Natural killer cell (primary cell): ENCODE results near the gene LGALS1. TPM values are rescaled to one million over a fixed set of nuclear protein-coding genes. Genes with fewer than 3 reads are reported as not detected.

ENCODE experiments used
- ATAC-seq, 3 donors: fragments of 150-1000 bp in 2 of 3; fragments of 200-7000 bp in 1 of 3; cut with Tn5 transposase; 1 replicate in 1 of 3; 2 replicates in 2 of 3; pipeline ENCODE4 v1.10.0; 2021; ENCODE audit warnings: mild to moderate bottlenecking in 2 of 3, moderate library complexity in 2 of 3
- DNase-seq, 2 donors: peaks; one replicate each; pipeline versions ENCODE4 v3.0.0 to v3.0.0-alpha.2; 2013 to 2021; ENCODE audit warnings: mixed read lengths in 1 of 2
- H3K27ac ChIP-seq: one replicate; pipeline ENCODE4 v1.5.1; 2013; ENCODE audit warnings: mild to moderate bottlenecking, low read length
- H3K27me3 ChIP-seq: one replicate; pipeline ENCODE4 v1.6.1; 2013; ENCODE audit warnings: low read length; ENCODE audit not compliant: control insufficient read depth, insufficient read depth
- H3K36me3 ChIP-seq: one replicate; pipeline ENCODE4 v1.6.1; 2013; ENCODE audit warnings: low read length; ENCODE audit not compliant: control insufficient read depth, insufficient read depth
- H3K4me1 ChIP-seq: one replicate; pipeline ENCODE4 v1.6.1; 2013; ENCODE audit warnings: low read length; ENCODE audit not compliant: control insufficient read depth, insufficient read depth
- H3K4me3 ChIP-seq: one replicate; pipeline ENCODE4 v1.5.1; 2013; ENCODE audit warnings: low read length
- H3K9me3 ChIP-seq: one replicate; pipeline ENCODE4 v1.6.1; 2013; ENCODE audit warnings: low read length; ENCODE audit not compliant: control insufficient read depth, insufficient read depth
- H3K27ac Mint-ChIP-seq, 2 donors: one replicate each; pipeline ENCODE4 v1.8.0; 2022; ENCODE audit warnings: mild to moderate bottlenecking in 2 of 2, mixed read lengths in 2 of 2, moderate library complexity in 1 of 2
- H3K27me3 Mint-ChIP-seq, 2 donors: one replicate each; pipeline ENCODE4 v1.8.0; 2022; ENCODE audit warnings: low read depth in 2 of 2, mixed read lengths in 2 of 2
- H3K36me3 Mint-ChIP-seq: one replicate; pipeline ENCODE4 v1.8.0; 2022; ENCODE audit warnings: mixed read lengths
- H3K4me1 Mint-ChIP-seq, 2 donors: one replicate each; pipeline ENCODE4 v1.8.0; 2022; ENCODE audit warnings: mixed read lengths in 2 of 2
- H3K4me3 Mint-ChIP-seq: one replicate; pipeline ENCODE4 v1.8.0; 2022; ENCODE audit warnings: mild to moderate bottlenecking, moderate library complexity, mixed read lengths
- H3K9me3 Mint-ChIP-seq, 2 donors: one replicate each; pipeline ENCODE4 v1.8.0; 2022; ENCODE audit warnings: mixed read lengths in 2 of 2
- CTCF ChIP-seq: fragments of 200-600 bp; IDR thresholded peaks from one replicate; pipeline ENCODE4 v1.8.0; 2022; ENCODE audit warnings: antibody characterized with exemption
- WGBS: methylation state at CpG from one replicate; pipeline ENCODE4 v1.1.7; 2013; ENCODE audit warnings: missing lambda C conversion rate; ENCODE audit not compliant: insufficient coverage; 5-methylcytosine and 5-hydroxymethylcytosine counted together
- intact Hi-C: fragments of 100-400 bp; cut with micrococcal nuclease; formaldehyde crosslinking; loops from one replicate; pipeline ENCODE4 v1.14.2; 2022
- total RNA-seq, 4 donors: library from RNA; stranded (reverse); fragments of 120-200 nt in 1 of 4; gene quantifications; one replicate each; pipeline versions ENCODE4 v1.2.3 to v1.2.4, GENCODE V29; 2013 to 2022

LGALS1 gene
- total RNA-seq, 3 donors from 2014 or later (not counting 1 experiment from before 2014, with no cell fraction given): 195 to 218 (median 214) TPM

GRCh38 chr22:37681556-37682049 is 6.2 kb downstream of the LGALS1 start:
- ATAC-seq (peak in 1 of 3 donors; percentile 37), DNase-seq (peak; percentile 67 to 89)
- Histone ChIP-seq H3K27ac (no peak overlapping the region), H3K4me3 (no peak overlapping the region), H3K36me3 (peaks cover 5% of the 10 kb centered on the region), H3K9me3 (no peaks in the 10 kb centered on the region), H3K4me1 (peaks cover 39% of the 10 kb centered on the region), H3K27me3 (no peaks in the 10 kb centered on the region)
- Mint-ChIP-seq H3K27ac (peak overlapping the region; percentile 69 to 74), H3K27me3 (no peaks in the 10 kb centered on the region), H3K9me3 (no peaks in the 10 kb centered on the region), H3K4me1 (peaks cover 23 to 39% of the 10 kb centered on the region in 2 donors), H3K4me3 (peak overlapping the region; percentile 37), H3K36me3 (no peaks in the 10 kb centered on the region)
- intact Hi-C loops: loop anchor here (1.0 kb wide), 2 partner anchors 20 to 38 kb away; no protein-coding TSS in a partner anchor
- TF ChIP-seq CTCF: peak; percentile 90
- 28% methylated on average over 6 of the region's 6 CpGs for WGBS

- no peaks in the 10 kb centered on the region for H3K9me3 ChIP-seq
- Mint-ChIP-seq H3K36me3 (no peaks in the 10 kb centered on the region), H3K27me3 (no peaks in the 10 kb centered on the region), H3K4me1 (peaks cover 21 to 36% of the 10 kb centered on the region in 2 donors), H3K27ac (peak overlapping the region; percentile 91 to 97), H3K4me3 (peak overlapping the region; percentile 98), H3K9me3 (no peaks in the 10 kb centered on the region)
- ATAC-seq (no peak), DNase-seq (no peak)
- H3K27ac ChIP-seq: no peak overlapping the region
- H3K27me3 ChIP-seq: no peaks in the 10 kb centered on the region
- peaks cover 17% of the 10 kb centered on the region for H3K36me3 ChIP-seq
- intact Hi-C loops: no loop called here
- TF ChIP-seq CTCF: no peak
- no peak overlapping the region for H3K4me3 ChIP-seq
- WGBS: 86% methylated on average over 15 of the region's 16 CpGs
- peaks cover 30% of the 10 kb centered on the region for H3K4me1 ChIP-seq
These were observed 9.6 kb downstream of the LGALS1 start for GRCh38 chr22:37684803-37685615.

GRCh38 chr22:37686002-37686982 is 10.9 kb downstream of the LGALS1 start, which contains the start of gene NOL12:
TSS of gene NOL12 (plus strand) at chr22:37686343. CDS start at chr22:37686393, 50 bp downstream.
- 1% methylated on average over 60 of the region's 62 CpGs for WGBS
- ATAC-seq (peak; percentile 91 to 93 (median 92)), DNase-seq (peak; percentile 78 to 90)
- H3K9me3 ChIP-seq: no peaks in the 10 kb centered on the region
- intact Hi-C loops: loop anchor here (1.0 to 2.0 kb wide), 2 partner anchors 10 to 47 kb away; partner anchors contain the start of gene SH3BP1
- Mint-ChIP-seq H3K4me1 (peaks cover 18 to 32% of the 10 kb centered on the region in 2 donors), H3K4me3 (peak within 1 kb of the TSS; percentile 98), H3K9me3 (no peaks in the 10 kb centered on the region), H3K27me3 (no peaks in the 10 kb centered on the region), H3K36me3 (no peaks in the 10 kb centered on the region), H3K27ac (peak within 1 kb of the TSS; percentile 91 to 97)
- H3K36me3 ChIP-seq: peaks cover 28% of the 10 kb centered on the region
- peaks cover 27% of the 10 kb centered on the region for H3K4me1 ChIP-seq
- H3K4me3 ChIP-seq: peak within 1 kb of the TSS; percentile 89
- peak within 1 kb of the TSS; percentile 60 for H3K27ac ChIP-seq
- no peak for TF ChIP-seq CTCF
- no peaks in the 10 kb centered on the region for H3K27me3 ChIP-seq
